ENCODE measurements around the gene GNG5.
"Not testable (repeated sequence)": the region's sequence is repeated elsewhere in the genome, so short reads cannot be mapped to it uniquely, and the experiment has no call there.

The GNG5 gene

DNA sequence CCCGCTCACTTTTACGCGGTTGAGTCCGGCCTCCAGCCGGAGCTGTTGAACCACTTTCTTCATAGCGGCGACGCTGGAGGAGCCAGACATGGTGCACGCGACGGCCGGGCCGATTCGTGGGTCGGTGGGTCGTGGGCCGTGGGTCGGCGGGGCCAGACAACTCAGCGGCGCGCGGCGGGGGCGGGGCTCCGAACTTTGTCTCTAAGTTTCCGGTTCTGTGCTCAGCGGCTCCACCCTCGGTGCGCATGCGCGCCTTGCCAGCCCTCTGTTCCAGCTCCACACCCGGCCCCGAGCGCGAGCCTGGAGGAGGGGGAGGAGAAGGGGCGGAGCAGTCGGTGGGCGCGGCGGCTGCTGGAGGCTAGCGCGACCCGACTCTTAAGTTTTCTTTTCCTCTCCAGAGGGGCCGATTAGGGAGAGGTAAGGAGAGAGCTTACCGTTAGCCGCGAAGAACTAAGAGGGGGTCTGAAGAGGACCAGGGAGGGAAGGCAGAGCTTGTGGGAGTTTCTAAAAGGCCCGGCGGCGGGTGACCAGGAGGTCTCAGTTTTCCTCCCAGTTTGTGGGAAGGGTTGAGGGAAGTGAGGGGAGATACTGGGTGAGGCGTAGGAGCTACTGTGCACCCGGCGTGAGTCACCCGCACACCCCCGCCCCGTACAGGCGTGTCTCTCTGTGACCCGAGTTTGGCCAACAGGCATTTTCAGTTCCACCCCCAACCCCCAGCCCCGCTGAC is at the start of gene GNG5, which contains the start of gene SPATA1:
TSS of gene GNG5 (minus strand) at position 580 of the 727 bp plus-strand sequence. CDS start at position 90, 490 bp downstream.
TSS of gene SPATA1 (plus strand) at position 385 of the 727 bp plus-strand sequence. CDS start 9,974 bp downstream, outside the sequence.
- DNase-seq (ENCODE audit: low read depth): peak; percentile 84
- H3K4me3 ChIP-seq (ENCODE audit: low read depth, low read length): peak within 1 kb of the TSS; percentile 79

DNA sequence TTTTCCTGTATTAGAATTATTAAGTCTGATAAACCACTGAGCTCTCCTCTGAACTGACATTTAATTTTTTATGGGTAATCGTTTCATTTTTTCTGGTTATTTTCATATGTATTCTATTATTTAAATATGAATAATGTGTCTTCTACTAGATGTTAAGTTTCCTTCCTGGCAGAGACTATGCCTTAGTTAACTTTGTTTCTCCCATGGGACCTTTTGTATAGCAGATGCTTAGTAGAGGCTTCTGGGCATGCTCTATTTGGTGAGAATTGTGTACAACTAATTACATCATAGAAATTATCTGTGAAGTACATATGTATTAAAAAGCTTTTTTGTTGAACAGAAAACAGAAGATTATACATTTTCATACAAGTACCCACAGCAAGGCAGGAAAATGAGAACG is 44.4 kb upstream of the GNG5 start:
- no peak overlapping the region for H3K4me3 ChIP-seq (ENCODE audit: low read depth, low read length)
- no peak for DNase-seq (ENCODE audit: low read depth)

DNA sequence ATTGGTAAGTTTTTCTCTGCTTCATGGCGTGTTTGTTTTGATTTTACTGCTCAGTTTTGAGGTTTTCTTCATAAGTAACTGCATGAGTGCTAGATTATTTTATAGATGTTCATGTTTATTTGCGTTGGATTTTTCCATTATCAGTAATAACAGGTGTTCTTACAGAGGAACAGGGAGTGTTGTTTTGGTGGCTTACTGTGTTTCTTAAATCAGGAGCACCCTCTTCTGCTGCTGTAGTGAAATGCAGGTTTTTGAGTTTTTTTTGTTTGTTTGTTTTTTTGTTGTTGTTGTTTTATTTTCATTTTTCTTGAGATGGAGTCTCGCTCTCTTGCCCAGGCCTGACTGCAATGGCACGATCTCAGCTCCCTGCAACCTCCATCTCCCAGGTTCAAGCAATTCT is 35.3 kb upstream of the GNG5 start:
- DNase-seq (ENCODE audit: low read depth): no peak
- no peak overlapping the region for H3K4me3 ChIP-seq (ENCODE audit: low read depth, low read length)

DNA sequence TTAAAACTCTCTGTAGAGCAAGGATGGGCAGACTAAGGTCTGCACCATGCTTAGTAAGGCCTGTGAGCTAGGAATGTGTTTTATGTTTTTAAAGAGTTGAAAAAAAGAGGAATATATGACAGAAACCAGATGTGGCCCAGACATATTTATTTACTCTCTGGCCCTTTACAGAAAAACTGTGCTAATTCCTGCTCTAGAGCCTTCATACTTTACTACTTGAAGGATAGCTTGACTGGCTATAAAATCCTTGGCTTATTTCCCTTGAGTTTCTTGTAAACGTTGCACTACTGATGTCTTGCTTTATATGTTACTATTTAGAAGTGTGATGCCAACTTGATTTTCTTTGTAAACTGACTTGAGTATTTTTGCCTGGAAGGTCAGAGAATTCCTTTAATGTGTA is 34.4 kb upstream of the GNG5 start:
- no peak for DNase-seq (ENCODE audit: low read depth)
- H3K4me3 ChIP-seq (ENCODE audit: low read depth, low read length): no peak overlapping the region

DNA sequence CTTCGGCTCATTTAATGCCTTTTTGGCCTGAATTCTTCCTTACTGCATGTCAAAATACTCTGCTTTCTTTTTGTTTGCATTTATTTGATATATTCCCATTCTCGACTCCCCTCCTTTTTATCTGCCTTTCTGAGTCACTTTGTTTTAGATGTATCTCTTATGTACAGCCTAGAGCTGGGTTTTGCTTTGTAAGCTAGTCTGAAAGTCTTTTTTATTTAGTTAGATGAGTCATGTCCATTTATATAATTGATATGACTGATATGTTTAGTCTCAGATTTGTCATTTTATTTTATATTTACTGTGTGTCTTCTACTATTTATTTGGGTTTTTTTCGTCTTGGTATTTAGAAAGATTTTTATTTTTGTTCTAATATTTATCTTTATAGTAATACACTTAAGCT is 33.6 kb upstream of the GNG5 start:
- no peak for DNase-seq (ENCODE audit: low read depth)
- H3K4me3 ChIP-seq (ENCODE audit: low read depth, low read length): no peak overlapping the region

DNA sequence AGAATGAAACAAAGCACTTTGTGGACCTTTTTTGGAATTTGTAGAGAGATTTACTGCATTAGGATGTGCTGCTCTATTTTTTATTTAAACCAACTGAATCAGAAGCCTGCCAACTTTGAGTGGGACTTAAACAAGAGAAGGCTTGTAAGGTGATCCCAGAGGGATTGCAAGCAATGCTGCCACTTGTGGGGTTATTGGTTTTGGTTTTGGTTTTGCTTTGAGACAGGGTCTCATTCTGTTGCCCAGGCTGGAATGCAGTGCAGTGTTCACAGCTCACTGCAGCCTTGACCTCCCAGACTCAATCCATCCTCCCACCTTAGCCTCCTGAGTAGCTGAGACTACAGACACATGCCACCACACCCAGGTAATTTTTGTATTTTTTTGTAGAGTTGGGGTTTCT is 32.2 kb upstream of the GNG5 start:
- H3K4me3 ChIP-seq (ENCODE audit: low read depth, low read length): no peak overlapping the region
- no peak for DNase-seq (ENCODE audit: low read depth)

DNA sequence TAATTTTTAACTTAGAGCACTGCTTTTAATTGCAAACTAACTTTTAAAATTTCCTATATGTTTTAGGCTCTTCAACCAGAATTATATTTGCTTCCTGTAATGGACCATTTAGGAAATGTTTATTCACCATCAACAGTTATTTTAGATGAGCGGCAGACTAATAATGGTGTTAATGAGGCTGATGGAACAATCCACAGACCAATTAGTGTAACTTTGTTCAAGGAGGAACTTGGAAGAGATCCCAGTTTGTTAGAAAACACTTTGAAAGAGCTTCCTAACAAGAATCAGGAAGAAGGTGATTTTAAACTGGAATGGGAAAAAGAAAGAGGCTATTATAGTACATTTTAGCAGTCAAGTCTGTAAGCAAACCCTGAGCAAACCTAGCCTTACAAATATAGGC is 19.4 kb upstream of the GNG5 start:
- no peak for DNase-seq (ENCODE audit: low read depth)
- no peak overlapping the region for H3K4me3 ChIP-seq (ENCODE audit: low read depth, low read length)

DNA sequence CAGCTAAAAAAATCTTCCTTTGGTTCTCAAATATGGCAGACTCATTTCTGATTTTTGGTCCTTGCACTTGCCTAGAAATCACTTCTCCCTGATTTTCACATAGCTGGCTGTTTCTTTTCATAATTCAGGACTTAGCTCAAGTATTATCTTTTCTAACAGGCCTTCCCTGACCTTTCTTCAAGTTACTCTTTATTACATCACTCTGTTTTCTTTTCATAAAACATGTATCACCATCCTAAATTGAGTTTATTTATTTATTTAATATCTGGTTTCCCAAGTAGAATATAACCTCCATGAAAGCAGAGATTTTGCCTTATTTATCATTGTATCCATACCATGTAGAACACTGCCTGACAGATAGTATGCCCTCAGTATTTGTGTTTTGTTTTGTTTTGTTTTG is 18.2 kb upstream of the GNG5 start:
- DNase-seq (ENCODE audit: low read depth): no peak
- no peak overlapping the region for H3K4me3 ChIP-seq (ENCODE audit: low read depth, low read length)

DNA sequence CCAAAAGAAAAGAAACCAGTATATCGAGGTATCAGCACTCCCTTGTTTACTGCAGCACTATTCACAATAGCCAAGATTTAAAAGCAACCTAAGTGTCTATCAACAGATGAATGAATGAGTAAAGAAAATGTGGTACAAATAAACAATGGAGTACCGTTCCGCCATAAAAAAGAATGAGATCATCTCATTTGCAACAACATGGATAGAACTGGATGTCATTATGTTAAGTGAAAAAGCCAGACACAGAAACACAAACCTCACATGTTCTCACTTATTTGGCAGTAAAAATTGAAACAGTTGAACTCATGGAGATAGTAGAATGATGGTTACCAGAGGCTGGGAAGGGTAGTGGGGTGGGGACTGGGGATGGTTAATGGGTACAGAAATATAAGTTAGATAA is 4.3 kb upstream of the GNG5 start:
- no peak for DNase-seq (ENCODE audit: low read depth)
- H3K4me3 ChIP-seq (ENCODE audit: low read depth, low read length): no peak overlapping the region

DNA sequence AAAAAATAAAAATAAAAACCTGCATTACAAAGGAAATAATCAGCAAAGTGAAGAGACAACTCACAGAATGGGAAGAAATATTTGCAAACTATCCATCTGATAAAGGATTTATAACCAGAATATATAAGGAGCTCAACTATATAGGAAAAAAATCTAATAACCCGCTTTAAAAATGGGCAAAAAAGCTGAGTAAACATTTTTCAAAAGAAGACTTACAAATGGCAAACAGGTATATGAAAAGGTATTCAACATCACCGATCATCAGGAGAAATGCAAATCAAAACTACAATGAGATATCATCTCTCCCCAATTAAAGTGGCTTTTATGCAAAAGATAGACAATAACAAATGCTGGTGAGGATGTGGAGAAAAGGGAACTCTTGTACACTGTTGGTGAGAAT is 3.8 kb upstream of the GNG5 start:
- no peak for DNase-seq (ENCODE audit: low read depth)
- no peak overlapping the region for H3K4me3 ChIP-seq (ENCODE audit: low read depth, low read length)

DNA sequence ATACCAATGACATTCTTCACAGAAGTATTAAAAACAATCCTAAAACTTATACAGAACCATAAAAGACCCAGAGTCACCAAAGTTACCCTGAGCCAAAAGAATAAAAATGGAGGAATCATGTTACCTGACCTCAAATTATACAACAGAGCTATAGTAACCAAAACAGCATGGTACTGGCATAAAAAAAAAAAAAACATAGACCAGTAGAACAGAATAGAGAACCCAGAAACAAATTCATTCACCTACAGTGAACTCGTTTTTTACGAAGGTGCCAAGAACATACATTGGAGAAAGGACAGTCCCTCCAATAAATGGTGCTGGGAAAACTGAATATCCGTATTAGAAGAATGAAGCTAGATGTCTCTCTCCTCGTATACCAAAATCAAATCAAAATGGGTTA is 2.6 kb upstream of the GNG5 start:
- no peak overlapping the region for H3K4me3 ChIP-seq (ENCODE audit: low read depth, low read length)
- no peak for DNase-seq (ENCODE audit: low read depth)

DNA sequence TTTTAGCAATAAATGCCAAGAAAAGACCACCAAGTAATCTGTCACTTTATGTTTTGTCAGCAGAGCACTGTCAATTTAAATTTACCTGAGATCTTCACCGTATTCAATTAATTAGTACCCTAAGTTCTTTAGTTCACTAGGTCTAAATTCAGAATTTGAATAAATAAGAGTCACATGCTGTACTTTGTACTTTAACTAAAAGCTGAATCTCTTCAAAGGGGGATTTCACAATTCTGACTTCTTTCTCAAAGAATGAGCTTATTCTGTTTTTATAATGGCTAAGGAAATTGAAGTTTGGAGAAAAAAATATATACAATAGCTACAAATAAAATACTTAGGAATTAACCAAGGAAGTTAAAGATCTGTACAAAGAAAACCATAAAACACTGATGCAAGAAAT is 2.1 kb upstream of the GNG5 start:
- no peak overlapping the region for H3K4me3 ChIP-seq (ENCODE audit: low read depth, low read length)
- no peak for DNase-seq (ENCODE audit: low read depth)

DNA sequence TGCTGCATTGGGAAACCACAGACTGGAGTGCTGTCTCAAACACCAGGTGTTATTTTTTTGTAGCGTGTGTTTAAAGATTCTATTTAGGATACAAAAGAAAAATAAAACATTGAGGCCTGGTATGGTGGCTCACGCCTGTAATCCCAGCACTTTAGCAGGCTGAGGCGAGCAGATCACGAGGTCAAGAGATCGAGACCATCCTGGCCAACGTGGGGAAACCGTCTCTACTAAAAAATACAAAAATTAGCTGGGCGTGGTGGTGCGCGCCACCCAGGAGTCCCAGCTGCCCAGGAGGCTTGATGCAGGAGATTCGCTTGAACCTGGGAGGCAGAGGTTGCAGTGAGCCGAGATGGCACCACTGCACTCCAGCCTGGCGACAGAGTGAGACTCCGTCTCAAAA is 1.5 kb upstream of the GNG5 start:
- not testable (repeated sequence) for DNase-seq (ENCODE audit: low read depth); H3K4me3 ChIP-seq (ENCODE audit: low read depth, low read length)

DNA sequence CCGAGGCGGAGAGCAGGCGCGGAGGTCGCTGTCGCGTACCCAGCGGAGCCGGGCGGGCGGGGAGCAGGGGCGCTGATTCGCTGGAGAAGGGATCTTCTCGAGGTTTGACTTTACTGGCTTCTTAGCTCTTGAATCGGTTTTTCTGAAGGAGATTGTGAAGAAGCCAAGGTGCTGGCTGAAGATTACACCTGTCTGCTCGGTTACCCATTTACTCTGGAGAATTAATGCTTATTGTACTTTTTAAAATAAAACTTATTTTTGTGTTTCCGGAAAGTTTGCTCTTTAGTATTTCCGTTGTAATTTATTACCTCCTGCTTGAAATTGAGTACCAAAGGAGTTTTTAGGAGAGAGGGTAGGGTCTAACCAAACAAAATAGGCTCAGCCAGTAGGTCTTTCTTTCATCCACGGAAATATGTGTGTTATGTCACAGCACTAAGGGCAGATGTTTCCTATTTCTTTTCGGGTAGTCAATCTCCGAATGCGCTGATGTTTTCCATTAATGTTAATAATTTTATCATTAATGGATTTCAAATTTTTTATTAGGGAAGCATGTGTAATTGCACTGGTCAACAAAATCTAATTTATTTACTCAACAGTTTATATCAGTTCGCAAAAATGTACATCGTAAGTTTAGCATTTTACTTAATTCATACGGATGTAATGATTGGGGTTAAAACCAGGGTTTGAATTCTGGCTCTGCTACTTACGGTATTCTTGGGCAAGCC is 510 bp upstream of the GNG5 start:
- no peak for DNase-seq (ENCODE audit: low read depth)
- peak overlapping the region; percentile 79 for H3K4me3 ChIP-seq (ENCODE audit: low read depth, low read length)

DNA sequence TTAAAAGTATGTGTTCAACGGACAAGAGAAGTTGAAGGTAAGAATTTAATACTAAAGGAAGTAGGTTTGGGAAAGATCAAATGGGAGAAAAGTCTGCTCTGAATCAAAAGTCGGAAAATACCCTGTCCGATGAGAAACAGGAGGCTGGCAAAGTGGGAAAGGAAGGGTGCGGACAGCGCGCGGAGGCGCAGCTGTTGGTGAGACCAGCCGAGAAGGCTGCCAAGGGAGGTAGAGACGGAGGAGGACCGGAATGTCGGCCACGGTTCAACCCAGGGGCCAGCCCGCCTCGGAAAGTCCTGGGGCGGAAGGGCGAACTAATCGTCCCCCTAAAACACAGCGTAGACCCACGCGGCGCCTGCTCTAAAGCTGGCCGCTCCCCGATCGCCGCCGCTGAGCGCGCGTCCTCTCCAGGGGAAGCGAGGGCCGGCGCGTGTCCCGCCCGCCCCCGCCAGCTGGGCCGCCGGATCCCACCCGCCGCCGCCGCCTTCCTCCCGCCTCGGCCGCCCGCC is 834 bp downstream of the GNG5 start:
- peak; percentile 11 for DNase-seq (ENCODE audit: low read depth)

DNA sequence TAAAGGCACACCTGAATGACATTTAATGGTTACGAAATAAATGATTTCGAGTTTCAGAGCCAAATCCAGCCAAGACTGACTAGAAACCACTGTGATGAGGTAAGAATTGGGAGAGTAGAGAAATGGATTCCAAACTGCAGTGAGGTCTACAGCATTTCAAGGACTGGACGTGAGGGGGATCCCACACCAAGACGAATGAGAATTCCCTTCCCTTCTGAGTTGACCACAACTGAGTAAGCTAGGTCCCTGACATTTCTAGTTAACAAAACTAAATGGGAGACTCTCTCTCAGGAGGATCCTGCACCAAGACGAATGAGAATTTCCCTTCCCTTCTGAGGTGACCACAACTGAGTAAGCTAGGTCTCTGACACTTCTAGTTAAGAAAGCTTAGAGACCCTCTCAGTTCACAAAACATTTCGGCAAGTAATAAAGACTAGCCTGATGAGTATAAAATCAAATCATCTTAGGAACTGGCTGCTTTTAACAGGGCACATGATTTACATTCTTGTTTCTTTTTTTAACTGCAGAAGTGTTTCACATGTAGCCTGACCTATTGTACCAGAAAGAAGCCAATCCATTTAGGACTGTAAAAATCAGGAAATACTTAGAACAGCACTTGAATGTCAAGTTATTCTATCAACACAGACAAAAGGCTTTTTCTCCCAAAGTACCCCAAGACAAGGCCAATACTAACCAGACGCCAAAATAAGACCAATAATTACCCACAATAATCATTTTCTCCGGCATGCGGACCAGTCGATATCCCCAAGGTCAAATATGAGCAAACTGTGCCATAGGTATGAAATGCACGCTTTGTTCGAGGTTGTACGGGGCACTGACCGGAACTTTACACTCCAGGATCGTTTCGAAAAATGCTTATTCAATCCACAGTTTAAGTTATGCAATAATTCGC is 1.5 kb downstream of the GNG5 start:
- peak; percentile 53 for DNase-seq (ENCODE audit: low read depth)
- H3K4me3 ChIP-seq (ENCODE audit: low read depth, low read length): peak overlapping the region; percentile 79

More for the DNA sequence above, 834 bp downstream of the GNG5 start:
- H3K4me3 ChIP-seq (ENCODE audit: low read depth, low read length): peak overlapping the region; percentile 79

DNA sequence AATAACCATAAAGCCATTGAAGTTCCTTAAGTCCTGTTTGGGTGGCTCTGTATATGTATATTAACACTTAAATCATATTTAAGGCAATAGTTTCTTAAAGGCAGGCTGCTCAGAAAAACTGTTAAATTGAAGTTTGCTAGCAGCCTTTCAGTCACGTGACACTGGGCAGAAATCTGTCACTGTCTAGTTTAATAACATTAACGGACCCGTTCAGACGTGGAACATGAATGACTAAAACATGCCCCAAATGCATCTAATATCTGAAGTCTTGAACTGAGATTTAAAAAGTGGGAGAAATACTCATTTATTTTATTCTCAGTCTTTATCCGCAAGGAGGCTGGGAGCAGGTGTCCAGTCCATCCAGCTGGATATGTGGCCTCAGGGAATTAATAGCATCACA is 3.5 kb downstream of the GNG5 start:
- no peak overlapping the region for H3K4me3 ChIP-seq (ENCODE audit: low read depth, low read length)
- no peak for DNase-seq (ENCODE audit: low read depth)

DNA sequence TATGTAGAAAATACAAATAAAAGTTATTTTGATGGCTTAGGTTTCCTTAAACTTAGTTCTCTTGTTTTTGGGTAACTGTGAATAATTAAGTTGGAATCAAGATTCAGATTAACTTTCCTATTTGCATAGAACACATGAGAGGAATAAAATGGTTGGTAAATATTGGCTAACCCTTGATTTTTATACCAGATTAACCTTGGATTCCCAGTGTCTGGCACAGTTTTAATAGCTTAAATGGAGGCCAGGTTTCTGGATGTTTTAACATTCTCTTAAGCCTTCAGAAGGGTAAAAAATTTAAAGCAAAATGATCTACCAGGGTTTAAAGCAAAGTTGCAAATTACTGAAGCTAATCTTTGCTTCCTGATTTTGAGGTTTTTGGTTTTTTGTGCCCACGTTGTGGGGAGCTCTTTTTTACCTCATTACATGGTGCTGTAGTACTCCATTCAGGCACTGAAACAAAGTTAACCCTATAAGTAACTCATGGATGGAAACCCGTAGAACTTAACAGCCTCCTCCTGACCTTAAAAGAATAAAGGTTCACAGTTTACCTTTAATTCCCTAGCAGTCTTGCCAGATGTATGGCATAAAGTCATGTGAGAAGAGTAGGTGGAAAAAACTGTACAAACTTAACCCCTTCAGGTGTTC is 8.6 kb downstream of the GNG5 start:
- no peak overlapping the region for H3K4me3 ChIP-seq (ENCODE audit: low read depth, low read length)
- no peak for DNase-seq (ENCODE audit: low read depth)

DNA sequence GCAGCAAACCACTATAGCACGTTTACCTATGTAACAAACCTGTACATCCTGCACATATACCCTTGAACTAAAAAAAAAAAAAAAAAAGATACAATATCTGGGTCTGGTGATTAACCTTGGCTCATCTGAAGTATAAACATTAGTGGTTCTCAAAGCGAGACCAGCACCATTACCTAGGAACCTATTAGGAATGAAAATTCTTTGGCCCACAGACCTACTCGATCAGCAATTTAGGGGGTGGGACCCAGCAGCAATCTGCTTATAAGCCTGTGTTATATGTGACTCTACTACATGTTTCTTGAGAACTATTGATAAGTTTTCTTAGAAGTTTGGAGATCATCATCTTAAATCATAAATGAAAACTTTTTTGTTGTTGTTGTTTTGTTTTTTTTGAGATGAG is 9.9 kb downstream of the GNG5 start:
- no peak for DNase-seq (ENCODE audit: low read depth)
- no peak overlapping the region for H3K4me3 ChIP-seq (ENCODE audit: low read depth, low read length)

Data from skeletal muscle cell (primary cell).